ENCODE measurements around the gene SRGAP3.

SRGAP3 gene

DNA sequence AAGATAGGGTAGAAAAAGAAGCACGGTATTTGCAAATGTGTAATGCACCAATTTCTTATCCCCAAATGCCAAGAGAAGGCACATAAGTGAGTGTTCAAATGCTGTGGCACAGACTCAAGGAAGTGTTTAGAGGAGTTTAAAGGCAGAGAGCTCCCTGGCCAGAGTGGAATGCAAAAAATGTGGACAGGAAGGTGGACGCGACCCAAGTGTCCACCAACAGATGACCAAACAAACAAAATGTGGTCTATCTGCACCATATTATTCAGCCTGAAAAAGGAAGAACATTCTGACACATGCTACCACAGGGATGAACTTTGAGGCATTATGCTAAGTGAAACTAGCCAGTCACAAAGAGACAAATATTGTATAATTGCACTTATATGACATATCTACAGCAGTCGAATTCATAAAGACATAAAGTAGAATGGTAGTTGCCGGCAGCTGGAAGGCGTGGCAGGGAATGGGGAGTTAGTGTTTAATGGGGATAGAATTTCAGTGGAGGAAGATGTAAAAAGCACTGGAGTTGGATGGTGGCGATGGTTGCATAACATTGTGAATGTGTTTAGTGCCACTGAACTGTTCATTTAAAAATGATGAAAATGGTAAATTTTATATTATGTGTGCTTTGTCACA is 126.6 kb downstream of the SRGAP3 start:
- Histone ChIP-seq H3K9ac (no peak overlapping the region), H3K4me2 (no peak overlapping the region), H2AFZ (ENCODE audit: low read depth) (no peak overlapping the region), H3K36me3 (ENCODE audit: insufficient read depth) (no peaks in the 10 kb centered on the region), H4K20me1 (ENCODE audit: insufficient read depth) (no peaks in the 10 kb centered on the region), H3K27me3 (ENCODE audit: insufficient read depth, low read depth) (no peaks in the 10 kb centered on the region), H3K79me2 (ENCODE audit: insufficient read depth, low read depth) (no peaks in the 10 kb centered on the region), H3K27ac (no peak overlapping the region), H3K4me3 (IDR thresholded peaks at IDR 0.05; ENCODE audit: insufficient read depth, low read depth, low read length) (no peak overlapping the region), H3K4me1 (ENCODE audit: low read depth, poor library complexity, severe bottlenecking) (no peaks in the 10 kb centered on the region)
- TF ChIP-seq, protein P1, sequence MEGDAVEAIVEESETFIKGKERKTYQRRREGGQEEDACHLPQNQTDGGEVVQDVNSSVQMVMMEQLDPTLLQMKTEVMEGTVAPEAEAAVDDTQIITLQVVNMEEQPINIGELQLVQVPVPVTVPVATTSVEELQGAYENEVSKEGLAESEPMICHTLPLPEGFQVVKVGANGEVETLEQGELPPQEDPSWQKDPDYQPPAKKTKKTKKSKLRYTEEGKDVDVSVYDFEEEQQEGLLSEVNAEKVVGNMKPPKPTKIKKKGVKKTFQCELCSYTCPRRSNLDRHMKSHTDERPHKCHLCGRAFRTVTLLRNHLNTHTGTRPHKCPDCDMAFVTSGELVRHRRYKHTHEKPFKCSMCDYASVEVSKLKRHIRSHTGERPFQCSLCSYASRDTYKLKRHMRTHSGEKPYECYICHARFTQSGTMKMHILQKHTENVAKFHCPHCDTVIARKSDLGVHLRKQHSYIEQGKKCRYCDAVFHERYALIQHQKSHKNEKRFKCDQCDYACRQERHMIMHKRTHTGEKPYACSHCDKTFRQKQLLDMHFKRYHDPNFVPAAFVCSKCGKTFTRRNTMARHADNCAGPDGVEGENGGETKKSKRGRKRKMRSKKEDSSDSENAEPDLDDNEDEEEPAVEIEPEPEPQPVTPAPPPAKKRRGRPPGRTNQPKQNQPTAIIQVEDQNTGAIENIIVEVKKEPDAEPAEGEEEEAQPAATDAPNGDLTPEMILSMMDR (conservative IDR thresholded peaks at IDR 0.05; ENCODE audit: low read depth, low read length), result no peak

DNA sequence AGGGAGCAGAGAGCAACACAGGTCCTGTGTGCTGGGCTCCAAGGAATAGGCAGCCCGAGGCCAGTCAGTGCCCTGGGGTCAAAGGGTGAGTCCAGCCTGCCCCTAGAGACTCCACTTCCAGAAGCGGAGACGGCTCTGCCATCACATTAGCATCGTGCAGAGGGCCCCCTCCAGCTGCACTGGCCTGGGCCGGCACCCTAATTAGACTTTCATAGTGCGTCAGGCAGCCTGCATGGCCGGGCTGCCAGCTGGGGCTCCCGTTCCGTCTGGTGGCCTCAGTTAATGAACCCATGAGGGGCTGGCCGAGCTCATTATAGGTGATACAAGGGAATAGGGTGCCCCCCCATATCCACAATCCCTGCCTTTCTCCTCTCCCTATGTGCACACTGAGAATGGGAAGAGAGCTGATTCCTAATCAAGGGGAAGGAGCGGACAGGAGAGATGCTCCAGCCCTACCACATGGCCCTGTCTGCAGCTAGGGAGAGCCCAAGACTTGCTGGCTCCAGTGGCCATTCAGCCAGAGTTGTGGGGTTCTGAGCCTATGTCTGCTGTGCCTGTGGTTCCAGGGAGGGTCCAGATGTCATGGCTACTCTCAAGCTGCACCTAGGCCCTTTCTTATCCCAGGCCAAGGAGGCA is 128.0 kb downstream of the SRGAP3 start:
- Histone ChIP-seq H3K4me1 (ENCODE audit: low read depth, poor library complexity, severe bottlenecking) (no peaks in the 10 kb centered on the region), H4K20me1 (ENCODE audit: insufficient read depth) (no peaks in the 10 kb centered on the region)

DNA sequence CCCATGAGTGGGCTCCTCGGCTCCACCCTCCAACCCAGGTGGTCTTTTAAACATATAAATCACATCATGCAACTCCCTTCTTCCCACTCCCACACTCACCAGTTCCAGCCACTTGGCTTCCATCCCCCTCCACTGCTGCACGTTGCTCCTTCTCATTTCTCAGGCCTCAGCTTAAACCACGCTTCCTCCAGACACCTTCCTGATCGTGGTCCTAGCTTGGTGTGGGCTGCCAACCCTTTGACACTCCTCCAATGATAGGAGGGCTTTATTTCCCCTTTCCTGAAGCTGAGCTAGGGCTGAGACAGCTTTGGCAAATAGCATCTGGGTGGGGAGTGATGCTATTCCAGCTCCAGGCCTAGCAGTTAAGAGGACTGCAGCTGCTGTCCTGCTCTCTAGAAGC is 130.1 kb downstream of the SRGAP3 start:
- Histone ChIP-seq H3K9ac (no peak overlapping the region), H3K79me2 (ENCODE audit: insufficient read depth, low read depth) (no peaks in the 10 kb centered on the region), H2AFZ (ENCODE audit: low read depth) (no peak overlapping the region), H3K27me3 (ENCODE audit: insufficient read depth, low read depth) (no peaks in the 10 kb centered on the region), H3K4me2 (no peak overlapping the region), H3K27ac (no peak overlapping the region), H3K4me3 (IDR thresholded peaks at IDR 0.05; ENCODE audit: insufficient read depth, low read depth, low read length) (no peak overlapping the region), H3K4me1 (ENCODE audit: low read depth, poor library complexity, severe bottlenecking) (no peaks in the 10 kb centered on the region), H4K20me1 (ENCODE audit: insufficient read depth) (no peaks in the 10 kb centered on the region), H3K36me3 (ENCODE audit: insufficient read depth) (no peaks in the 10 kb centered on the region)
- TF ChIP-seq, protein P1 (conservative IDR thresholded peaks at IDR 0.05; ENCODE audit: low read depth, low read length), result no peak

More for the DNA sequence above, 128.0 kb downstream of the SRGAP3 start:
- no peak overlapping the region for H2AFZ ChIP-seq (ENCODE audit: low read depth)
- no peak overlapping the region for H3K9ac ChIP-seq
- TF ChIP-seq, protein P1 (conservative IDR thresholded peaks at IDR 0.05; ENCODE audit: low read depth, low read length), result no peak
- no peak overlapping the region for H3K4me3 ChIP-seq (IDR thresholded peaks at IDR 0.05; ENCODE audit: insufficient read depth, low read depth, low read length)
- no peaks in the 10 kb centered on the region for H3K27me3 ChIP-seq (ENCODE audit: insufficient read depth, low read depth)
- H3K27ac ChIP-seq, result no peak overlapping the region
- no peaks in the 10 kb centered on the region for H3K79me2 ChIP-seq (ENCODE audit: insufficient read depth, low read depth)
- H3K36me3 ChIP-seq (ENCODE audit: insufficient read depth), result no peaks in the 10 kb centered on the region
- H3K4me2 ChIP-seq, result no peak overlapping the region

DNA sequence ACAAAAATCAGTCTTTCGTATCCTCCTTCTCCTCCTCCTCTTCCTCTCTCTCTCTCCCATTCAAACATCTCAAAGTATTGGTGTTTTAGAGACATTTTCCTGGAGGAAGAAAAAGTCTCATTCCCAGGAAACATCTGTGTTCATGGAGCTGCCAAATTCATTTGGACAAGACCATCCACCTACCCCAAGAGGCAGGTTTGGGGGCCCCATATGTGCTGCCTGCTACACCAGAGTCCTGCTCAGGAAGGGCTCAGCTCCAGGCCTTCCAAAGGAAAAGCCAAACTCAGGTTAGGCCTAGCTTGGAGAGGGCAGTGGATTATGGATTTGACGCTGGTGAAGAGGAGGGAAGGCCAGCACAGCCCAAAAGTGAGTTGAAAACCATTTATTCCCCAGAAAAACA is 131.2 kb downstream of the SRGAP3 start:
- H3K36me3 ChIP-seq (ENCODE audit: insufficient read depth), result no peaks in the 10 kb centered on the region
- H3K27me3 ChIP-seq (ENCODE audit: insufficient read depth, low read depth), result no peaks in the 10 kb centered on the region
- H4K20me1 ChIP-seq (ENCODE audit: insufficient read depth), result no peaks in the 10 kb centered on the region
- no peak overlapping the region for H3K27ac ChIP-seq
- H3K4me1 ChIP-seq (ENCODE audit: low read depth, poor library complexity, severe bottlenecking), result no peaks in the 10 kb centered on the region
- no peak overlapping the region for H3K4me2 ChIP-seq
- TF ChIP-seq, protein P1 (conservative IDR thresholded peaks at IDR 0.05; ENCODE audit: low read depth, low read length), result no peak
- H2AFZ ChIP-seq (ENCODE audit: low read depth), result no peak overlapping the region
- H3K79me2 ChIP-seq (ENCODE audit: insufficient read depth, low read depth), result no peaks in the 10 kb centered on the region
- H3K9ac ChIP-seq, result no peak overlapping the region
- H3K4me3 ChIP-seq (IDR thresholded peaks at IDR 0.05; ENCODE audit: insufficient read depth, low read depth, low read length), result no peak overlapping the region

Measured in KMS-11 (cell line).